Measurements from ENCODE around the gene ATP6V0A1. TPM values are rescaled to one million over a fixed set of nuclear protein-coding genes. Genes with fewer than 3 reads are reported as not detected.

The ATP6V0A1 gene
- total and polyA plus RNA-seq, 2 donors (not counting 3 experiments of a cell fraction or from before 2014, with no cell fraction given): 37.3 to 49.2 TPM

- H3K36me3 ChIP-seq (ENCODE audit: control insufficient read depth in 2 of 2, extremely low read depth in 1 of 2, insufficient read depth in 2 of 2, low read length in 2 of 2): no peaks in the 10 kb centered on the region
- H3K27me3 ChIP-seq (ENCODE audit: control insufficient read depth in 2 of 2, insufficient read depth in 2 of 2, low read length in 2 of 2): no peaks in the 10 kb centered on the region
- CTCF ChIA-PET: interaction anchor here (1.5 to 3.8 kb wide), 6 partner anchors 8 to 303 kb away, joined by 5 to 114 read pairs (median 34); partner anchors contain the start of gene CAVIN1
- FAIRE-seq (peak; percentile 97), DNase-seq (ENCODE audit: low read depth, low spot score) (peak; percentile 66)
- no peak overlapping the region for H3K4me3 ChIP-seq (replicated peaks in 1 of 3; ENCODE audit: insufficient read depth in 1 of 3, low read depth in 1 of 3, low read length in 3 of 3)
- H3K9me1 ChIP-seq (replicated peaks; ENCODE audit: control insufficient read depth, extremely low read depth, insufficient read depth, low read length): no peaks in the 10 kb centered on the region
- no peak overlapping the region for H3K4me2 ChIP-seq (ENCODE audit: insufficient read depth, low read length)
- intact Hi-C loops (cut with micrococcal nuclease): loop anchor here (10.0 kb wide), 2 partner anchors 391 to 501 kb away; partner anchors contain the start of gene NKIRAS2
- H4K20me1 ChIP-seq (replicated peaks; ENCODE audit: control insufficient read depth, extremely low read depth, insufficient read depth, low read length): no peaks in the 10 kb centered on the region
- H3K27ac ChIP-seq (ENCODE audit: insufficient read depth, low read depth, low read length): peak overlapping the region; percentile 40
- H3K9ac ChIP-seq (replicated peaks; ENCODE audit: extremely low read depth, insufficient read depth, low read length): no peak overlapping the region
- no peaks in the 10 kb centered on the region for H3K9me3 ChIP-seq (replicated peaks; ENCODE audit: control insufficient read depth, insufficient read depth, low read length)
- no TSS peak for BruUV-seq (replicated peaks)
- H3K79me2 ChIP-seq (ENCODE audit: control insufficient read depth, insufficient read depth, low read length): no peaks in the 10 kb centered on the region
- no peak for TF ChIP-seq JUN (IDR thresholded peaks at IDR 0.05; ENCODE audit: borderline replicate concordance, insufficient read depth, insufficient read length, low read depth)
- no peak for TF ChIP-seq FOS (IDR thresholded peaks at IDR 0.05; ENCODE audit: borderline replicate concordance, insufficient read depth, low read length)
- no peak for TF ChIP-seq MYC (IDR thresholded peaks at IDR 0.05; ENCODE audit: low read depth, low read length)
- TF ChIP-seq POLR2A (IDR thresholded peaks at IDR 0.05; ENCODE audit: low read depth, low read length): no peak
- TF ChIP-seq POLR2AphosphoS5 (IDR thresholded peaks at IDR 0.05; ENCODE audit: insufficient read depth, low read depth, low read length): no peak
- TF ChIP-seq, protein P1, sequence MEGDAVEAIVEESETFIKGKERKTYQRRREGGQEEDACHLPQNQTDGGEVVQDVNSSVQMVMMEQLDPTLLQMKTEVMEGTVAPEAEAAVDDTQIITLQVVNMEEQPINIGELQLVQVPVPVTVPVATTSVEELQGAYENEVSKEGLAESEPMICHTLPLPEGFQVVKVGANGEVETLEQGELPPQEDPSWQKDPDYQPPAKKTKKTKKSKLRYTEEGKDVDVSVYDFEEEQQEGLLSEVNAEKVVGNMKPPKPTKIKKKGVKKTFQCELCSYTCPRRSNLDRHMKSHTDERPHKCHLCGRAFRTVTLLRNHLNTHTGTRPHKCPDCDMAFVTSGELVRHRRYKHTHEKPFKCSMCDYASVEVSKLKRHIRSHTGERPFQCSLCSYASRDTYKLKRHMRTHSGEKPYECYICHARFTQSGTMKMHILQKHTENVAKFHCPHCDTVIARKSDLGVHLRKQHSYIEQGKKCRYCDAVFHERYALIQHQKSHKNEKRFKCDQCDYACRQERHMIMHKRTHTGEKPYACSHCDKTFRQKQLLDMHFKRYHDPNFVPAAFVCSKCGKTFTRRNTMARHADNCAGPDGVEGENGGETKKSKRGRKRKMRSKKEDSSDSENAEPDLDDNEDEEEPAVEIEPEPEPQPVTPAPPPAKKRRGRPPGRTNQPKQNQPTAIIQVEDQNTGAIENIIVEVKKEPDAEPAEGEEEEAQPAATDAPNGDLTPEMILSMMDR (IDR thresholded peaks at IDR 0.05; ENCODE audit: extremely low read depth in 1 of 2, insufficient read depth in 1 of 2, low read depth in 1 of 2, low read length in 2 of 2): no peak
- TF ChIP-seq, protein P2, sequence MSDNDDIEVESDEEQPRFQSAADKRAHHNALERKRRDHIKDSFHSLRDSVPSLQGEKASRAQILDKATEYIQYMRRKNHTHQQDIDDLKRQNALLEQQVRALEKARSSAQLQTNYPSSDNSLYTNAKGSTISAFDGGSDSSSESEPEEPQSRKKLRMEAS (IDR thresholded peaks at IDR 0.05; ENCODE audit: insufficient read depth, insufficient read length): no peak
- no peak for TF ChIP-seq EZH2 (IDR thresholded peaks at IDR 0.05; ENCODE audit: borderline replicate concordance, low read depth, low read length, severe bottlenecking)
- no peak for TF ChIP-seq GATA2 (IDR thresholded peaks at IDR 0.05; ENCODE audit: insufficient read depth, insufficient read length, low read depth, low read length)
- H2AFZ ChIP-seq (ENCODE audit: low read depth, low read length): peak overlapping the region; percentile 7
- peaks cover 29% of the 10 kb centered on the region for H3K4me1 ChIP-seq (ENCODE audit: control insufficient read depth, extremely low read depth, insufficient read depth, low read length)
- dilution Hi-C loops (cut with MboI; ENCODE audit: extremely low pct_ligation_motif_present, low sequenced_read_pairs): no loop called here
- POLR2A ChIA-PET: no interaction called here
Measured at GRCh38 chr17:42526031-42526444, 67.4 kb downstream of the ATP6V0A1 start.

Measured in endothelial cell of umbilical vein (primary cell).